WTC11 (cell line): ENCODE data around the gene KRTAP13-1. TPM values are rescaled to one million over a fixed set of nuclear protein-coding genes. Genes with fewer than 3 reads are reported as not detected.
A peak's percentile ranks its signal among the peaks of the same experiment; 100 is the strongest.

ENCODE experiments used
- ATAC-seq: fragments of 200-7000 bp; cut with Tn5 transposase; 2 replicates; pipeline ENCODE4 v1.10.0; 2021; ENCODE audit warnings: mild to moderate bottlenecking, moderate library complexity
- CTCF ChIA-PET: fragments of 300-600 bp; sonication (Branson Sonifier 250); formaldehyde crosslinking; loops from one replicate; lab custom pipeline; 2021; ENCODE audit warnings: antibody characterized with exemption; lab: Charles Lee
- POLR2A ChIA-PET: fragments of 350-600 bp; sonication (Branson Sonifier 250); formaldehyde crosslinking; loops from one replicate; lab custom pipeline; 2021; ENCODE audit warnings: antibody characterized with exemption; lab: Charles Lee
- DNase-seq: peaks from one replicate; pipeline ENCODE4 v3.0.0; 2021; ENCODE audit warnings: low spot score
- H3K27ac Mint-ChIP-seq: 2 replicates; pipeline ENCODE4 v1.8.0; 2021; ENCODE audit warnings: mixed read lengths
- H3K27me3 Mint-ChIP-seq: 2 replicates; pipeline ENCODE4 v1.8.0; 2021; ENCODE audit warnings: low read depth, mild to moderate bottlenecking, moderate library complexity, mixed read lengths
- H3K36me3 Mint-ChIP-seq: 2 replicates; pipeline ENCODE4 v1.8.0; 2021; ENCODE audit warnings: mixed read lengths
- H3K4me1 Mint-ChIP-seq: 2 replicates; pipeline ENCODE4 v1.8.0; 2022; ENCODE audit warnings: mixed read lengths
- H3K4me3 Mint-ChIP-seq: 2 replicates; pipeline ENCODE4 v1.8.0; 2021; ENCODE audit warnings: mild to moderate bottlenecking, moderate library complexity, mixed read lengths
- H3K9me3 Mint-ChIP-seq: 2 replicates; pipeline ENCODE4 v1.8.0; 2021; ENCODE audit warnings: mixed read lengths
- ATF1 ChIP-seq: sonication (generic); formaldehyde crosslinking; IDR thresholded peaks from 2 replicates; pipeline ENCODE4 v1.8.1; 2023; ENCODE audit warnings: mild to moderate bottlenecking, moderate library complexity, missing genetic modification reagents
- CREM ChIP-seq: sonication (generic); formaldehyde crosslinking; IDR thresholded peaks from 2 replicates; pipeline ENCODE4 v1.8.1; 2022; ENCODE audit warnings: mild to moderate bottlenecking, missing genetic modification reagents, moderate library complexity
- ESRRA ChIP-seq: sonication (generic); formaldehyde crosslinking; IDR thresholded peaks from 2 replicates; pipeline ENCODE4 v1.8.1; 2022; ENCODE audit warnings: mild to moderate bottlenecking, missing genetic modification reagents, borderline replicate concordance
- GTF2I ChIP-seq: fragments of 250-450 bp; sonication (Bioruptor Pico); conservative IDR thresholded peaks from 2 replicates; pipeline ENCODE4 v1.4.0; 2021; ENCODE audit warnings: mild to moderate bottlenecking
- KAT7 ChIP-seq: sonication (generic); formaldehyde crosslinking; IDR thresholded peaks from 2 replicates; pipeline ENCODE4 v1.8.1; 2023; ENCODE audit warnings: missing genetic modification reagents, mild to moderate bottlenecking, borderline replicate concordance
- PRRX2 ChIP-seq: fragments of 250-450 bp; sonication (Bioruptor Pico); IDR thresholded peaks from 2 replicates; pipeline ENCODE4 v1.8.0; 2021; ENCODE audit warnings: mild to moderate bottlenecking
- SMAD4 ChIP-seq: sonication (generic); formaldehyde crosslinking; IDR thresholded peaks from 2 replicates; pipeline ENCODE4 v1.8.0; 2022; ENCODE audit warnings: mild to moderate bottlenecking, missing genetic modification reagents
- ZNF416 ChIP-seq: fragments of 250-450 bp; sonication (Bioruptor Pico); IDR thresholded peaks from 2 replicates; pipeline ENCODE4 v1.9.0; 2021; ENCODE audit warnings: mild to moderate bottlenecking, inconsistent platforms
- ZNF423 ChIP-seq: fragments of 250-450 bp; sonication (Bioruptor Pico); IDR thresholded peaks from 2 replicates; pipeline ENCODE4 v2.1.2; 2022; ENCODE audit warnings: mild to moderate bottlenecking, moderate library complexity
- total RNA-seq: library from RNA; stranded (reverse); gene quantifications from 3 replicates; pipeline ENCODE4 v1.2.3, GENCODE V29; 2021
- TF ChIP-seq, protein P1 (sequence below): sonication (generic); formaldehyde crosslinking; IDR thresholded peaks from 2 replicates; pipeline ENCODE4 v1.8.0; 2023; ENCODE audit warnings: mild to moderate bottlenecking, missing genetic modification reagents
- TF ChIP-seq, protein P2 (sequence below): fragments of 250-450 bp; sonication (Bioruptor Pico); IDR thresholded peaks from 2 replicates; pipeline ENCODE4 v1.9.0; 2021; ENCODE audit warnings: moderate library complexity, mild to moderate bottlenecking, inconsistent platforms, borderline replicate concordance
- TF ChIP-seq, protein P3 (sequence below): sonication (generic); formaldehyde crosslinking; IDR thresholded peaks from 2 replicates; pipeline ENCODE4 v1.8.1; 2023; ENCODE audit warnings: mild to moderate bottlenecking, missing genetic modification reagents
- TF ChIP-seq, protein P4 (sequence below): fragments of 250-450 bp; sonication (Bioruptor Pico); IDR thresholded peaks from 2 replicates; pipeline ENCODE4 v2.1.2; 2022; ENCODE audit warnings: mild to moderate bottlenecking, moderate library complexity
- TF ChIP-seq, protein P5 (sequence below): fragments of 200-600 bp; IDR thresholded peaks from 2 replicates; pipeline ENCODE4 v1.8.0; 2022; ENCODE audit warnings: antibody characterized with exemption
- TF ChIP-seq, protein P6 (sequence below): sonication (generic); formaldehyde crosslinking; IDR thresholded peaks from 2 replicates; pipeline ENCODE4 v1.8.1; 2023; ENCODE audit warnings: mild to moderate bottlenecking, missing genetic modification reagents, moderate library complexity
- TF ChIP-seq, protein P7 (sequence below): sonication (generic); formaldehyde crosslinking; IDR thresholded peaks from 2 replicates; pipeline ENCODE4 v1.8.1; 2022; ENCODE audit warnings: missing genetic modification reagents, borderline replicate concordance
- TF ChIP-seq, protein P8 (sequence below): sonication (generic); formaldehyde crosslinking; conservative IDR thresholded peaks from 2 replicates; pipeline ENCODE4 v1.8.1; 2023; ENCODE audit warnings: mild to moderate bottlenecking, low read depth, missing genetic modification reagents, moderate library complexity
- TF ChIP-seq, protein P9 (sequence below): fragments of 250-450 bp; sonication (Bioruptor Pico); IDR thresholded peaks from 2 replicates; pipeline ENCODE4 v1.9.0; 2021; ENCODE audit warnings: mild to moderate bottlenecking
- TF ChIP-seq, protein P10 (sequence below): fragments of 250-450 bp; sonication (Bioruptor Pico); conservative IDR thresholded peaks from 2 replicates; pipeline ENCODE4 v1.9.0; 2021; ENCODE audit warnings: mild to moderate bottlenecking

Gene KRTAP13-1
- total RNA-seq, 1 experiment from 2014 or later = not detected

DNA sequence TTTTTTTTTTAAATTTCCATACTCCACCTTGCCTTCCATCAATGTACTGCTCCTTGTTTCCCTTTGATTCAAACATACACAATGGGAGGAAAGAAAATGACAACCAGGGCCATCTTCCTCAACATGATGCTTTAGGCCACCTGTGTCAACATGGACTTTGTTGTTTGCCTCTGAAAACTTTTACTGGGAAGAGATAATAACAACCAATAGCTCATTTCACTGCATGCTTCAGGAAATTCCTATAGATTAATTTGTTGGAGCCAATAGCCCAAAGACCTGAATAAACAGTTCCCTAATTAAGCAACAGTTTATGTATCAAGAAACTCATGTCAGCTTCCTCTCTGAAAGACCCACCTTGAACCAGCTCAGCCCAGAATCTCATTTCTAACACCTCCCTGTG lies 47.4 kb downstream of the KRTAP13-1 start (continued):
- TF ChIP-seq, protein P1, sequence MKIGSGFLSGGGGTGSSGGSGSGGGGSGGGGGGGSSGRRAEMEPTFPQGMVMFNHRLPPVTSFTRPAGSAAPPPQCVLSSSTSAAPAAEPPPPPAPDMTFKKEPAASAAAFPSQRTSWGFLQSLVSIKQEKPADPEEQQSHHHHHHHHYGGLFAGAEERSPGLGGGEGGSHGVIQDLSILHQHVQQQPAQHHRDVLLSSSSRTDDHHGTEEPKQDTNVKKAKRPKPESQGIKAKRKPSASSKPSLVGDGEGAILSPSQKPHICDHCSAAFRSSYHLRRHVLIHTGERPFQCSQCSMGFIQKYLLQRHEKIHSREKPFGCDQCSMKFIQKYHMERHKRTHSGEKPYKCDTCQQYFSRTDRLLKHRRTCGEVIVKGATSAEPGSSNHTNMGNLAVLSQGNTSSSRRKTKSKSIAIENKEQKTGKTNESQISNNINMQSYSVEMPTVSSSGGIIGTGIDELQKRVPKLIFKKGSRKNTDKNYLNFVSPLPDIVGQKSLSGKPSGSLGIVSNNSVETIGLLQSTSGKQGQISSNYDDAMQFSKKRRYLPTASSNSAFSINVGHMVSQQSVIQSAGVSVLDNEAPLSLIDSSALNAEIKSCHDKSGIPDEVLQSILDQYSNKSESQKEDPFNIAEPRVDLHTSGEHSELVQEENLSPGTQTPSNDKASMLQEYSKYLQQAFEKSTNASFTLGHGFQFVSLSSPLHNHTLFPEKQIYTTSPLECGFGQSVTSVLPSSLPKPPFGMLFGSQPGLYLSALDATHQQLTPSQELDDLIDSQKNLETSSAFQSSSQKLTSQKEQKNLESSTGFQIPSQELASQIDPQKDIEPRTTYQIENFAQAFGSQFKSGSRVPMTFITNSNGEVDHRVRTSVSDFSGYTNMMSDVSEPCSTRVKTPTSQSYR (CRISPR knock-in tag) = no peak
- TF ChIP-seq CREM (CRISPR knock-in tag) = no peak

DNA sequence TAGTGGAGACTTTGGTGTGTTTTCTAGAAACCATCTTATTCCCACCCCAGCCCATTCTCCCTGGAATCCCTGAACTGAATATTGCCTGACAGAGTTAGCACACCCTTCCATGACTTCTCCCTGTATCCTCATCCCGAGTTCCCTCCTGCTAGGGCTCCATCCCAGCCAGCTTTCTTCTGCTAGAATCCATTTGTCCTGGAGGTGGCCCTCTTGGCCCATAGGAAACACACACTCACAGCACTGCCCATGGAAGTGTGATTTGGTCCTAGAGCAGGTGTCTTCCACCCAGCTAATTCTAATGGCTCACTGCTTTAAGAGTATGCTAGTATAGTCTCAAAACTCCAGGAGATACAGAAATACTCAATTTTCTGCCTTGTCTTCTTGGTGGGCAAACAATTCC lies 48.4 kb downstream of the KRTAP13-1 start:
- ATAC-seq (peak; percentile 95), DNase-seq (peak; percentile 31)
- no peaks in the 10 kb centered on the region for H3K27me3 Mint-ChIP-seq
- peaks cover 29% of the 10 kb centered on the region for H3K4me1 Mint-ChIP-seq
- no peaks in the 10 kb centered on the region for H3K36me3 Mint-ChIP-seq
- ChIA-PET POLR2A (no interaction called here), CTCF (interaction anchor here (0.6 to 3.3 kb wide), 9 partner anchors 11 to 642 kb away, joined by 3 to 19 read pairs (median 6); no protein-coding TSS in a partner anchor)
- no peaks in the 10 kb centered on the region for H3K9me3 Mint-ChIP-seq
- no peak overlapping the region for H3K4me3 Mint-ChIP-seq
- H3K27ac Mint-ChIP-seq = no peak overlapping the region
- TF ChIP-seq, protein P2, sequence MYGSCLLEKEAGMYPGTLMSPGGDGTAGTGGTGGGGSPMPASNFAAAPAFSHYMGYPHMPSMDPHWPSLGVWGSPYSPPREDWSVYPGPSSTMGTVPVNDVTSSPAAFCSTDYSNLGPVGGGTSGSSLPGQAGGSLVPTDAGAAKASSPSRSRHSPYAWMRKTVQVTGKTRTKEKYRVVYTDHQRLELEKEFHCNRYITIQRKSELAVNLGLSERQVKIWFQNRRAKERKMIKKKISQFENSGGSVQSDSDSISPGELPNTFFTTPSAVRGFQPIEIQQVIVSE (CRISPR knock-in tag) = no peak
- TF ChIP-seq, protein P3, sequence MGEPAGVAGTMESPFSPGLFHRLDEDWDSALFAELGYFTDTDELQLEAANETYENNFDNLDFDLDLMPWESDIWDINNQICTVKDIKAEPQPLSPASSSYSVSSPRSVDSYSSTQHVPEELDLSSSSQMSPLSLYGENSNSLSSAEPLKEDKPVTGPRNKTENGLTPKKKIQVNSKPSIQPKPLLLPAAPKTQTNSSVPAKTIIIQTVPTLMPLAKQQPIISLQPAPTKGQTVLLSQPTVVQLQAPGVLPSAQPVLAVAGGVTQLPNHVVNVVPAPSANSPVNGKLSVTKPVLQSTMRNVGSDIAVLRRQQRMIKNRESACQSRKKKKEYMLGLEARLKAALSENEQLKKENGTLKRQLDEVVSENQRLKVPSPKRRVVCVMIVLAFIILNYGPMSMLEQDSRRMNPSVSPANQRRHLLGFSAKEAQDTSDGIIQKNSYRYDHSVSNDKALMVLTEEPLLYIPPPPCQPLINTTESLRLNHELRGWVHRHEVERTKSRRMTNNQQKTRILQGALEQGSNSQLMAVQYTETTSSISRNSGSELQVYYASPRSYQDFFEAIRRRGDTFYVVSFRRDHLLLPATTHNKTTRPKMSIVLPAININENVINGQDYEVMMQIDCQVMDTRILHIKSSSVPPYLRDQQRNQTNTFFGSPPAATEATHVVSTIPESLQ (CRISPR knock-in tag) = no peak
- TF ChIP-seq, protein P4, sequence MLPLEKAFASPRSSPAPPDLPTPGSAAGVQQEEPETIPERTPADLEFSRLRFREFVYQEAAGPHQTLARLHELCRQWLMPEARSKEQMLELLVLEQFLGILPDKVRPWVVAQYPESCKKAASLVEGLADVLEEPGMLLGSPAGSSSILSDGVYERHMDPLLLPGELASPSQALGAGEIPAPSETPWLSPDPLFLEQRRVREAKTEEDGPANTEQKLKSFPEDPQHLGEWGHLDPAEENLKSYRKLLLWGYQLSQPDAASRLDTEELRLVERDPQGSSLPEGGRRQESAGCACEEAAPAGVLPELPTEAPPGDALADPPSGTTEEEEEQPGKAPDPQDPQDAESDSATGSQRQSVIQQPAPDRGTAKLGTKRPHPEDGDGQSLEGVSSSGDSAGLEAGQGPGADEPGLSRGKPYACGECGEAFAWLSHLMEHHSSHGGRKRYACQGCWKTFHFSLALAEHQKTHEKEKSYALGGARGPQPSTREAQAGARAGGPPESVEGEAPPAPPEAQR = no peak
- TF ChIP-seq PRRX2 (CRISPR knock-in tag) (no peak), ATF1 (CRISPR knock-in tag) (no peak), ESRRA (CRISPR knock-in tag) (no peak), KAT7 (CRISPR knock-in tag) (no peak), SMAD4 (no peak), ZNF423 (CRISPR knock-in tag) (no peak), GTF2I (CRISPR knock-in tag) (no peak), ZNF416 (no peak)
- TF ChIP-seq, protein P5, sequence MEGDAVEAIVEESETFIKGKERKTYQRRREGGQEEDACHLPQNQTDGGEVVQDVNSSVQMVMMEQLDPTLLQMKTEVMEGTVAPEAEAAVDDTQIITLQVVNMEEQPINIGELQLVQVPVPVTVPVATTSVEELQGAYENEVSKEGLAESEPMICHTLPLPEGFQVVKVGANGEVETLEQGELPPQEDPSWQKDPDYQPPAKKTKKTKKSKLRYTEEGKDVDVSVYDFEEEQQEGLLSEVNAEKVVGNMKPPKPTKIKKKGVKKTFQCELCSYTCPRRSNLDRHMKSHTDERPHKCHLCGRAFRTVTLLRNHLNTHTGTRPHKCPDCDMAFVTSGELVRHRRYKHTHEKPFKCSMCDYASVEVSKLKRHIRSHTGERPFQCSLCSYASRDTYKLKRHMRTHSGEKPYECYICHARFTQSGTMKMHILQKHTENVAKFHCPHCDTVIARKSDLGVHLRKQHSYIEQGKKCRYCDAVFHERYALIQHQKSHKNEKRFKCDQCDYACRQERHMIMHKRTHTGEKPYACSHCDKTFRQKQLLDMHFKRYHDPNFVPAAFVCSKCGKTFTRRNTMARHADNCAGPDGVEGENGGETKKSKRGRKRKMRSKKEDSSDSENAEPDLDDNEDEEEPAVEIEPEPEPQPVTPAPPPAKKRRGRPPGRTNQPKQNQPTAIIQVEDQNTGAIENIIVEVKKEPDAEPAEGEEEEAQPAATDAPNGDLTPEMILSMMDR = no peak
- TF ChIP-seq, protein P6, sequence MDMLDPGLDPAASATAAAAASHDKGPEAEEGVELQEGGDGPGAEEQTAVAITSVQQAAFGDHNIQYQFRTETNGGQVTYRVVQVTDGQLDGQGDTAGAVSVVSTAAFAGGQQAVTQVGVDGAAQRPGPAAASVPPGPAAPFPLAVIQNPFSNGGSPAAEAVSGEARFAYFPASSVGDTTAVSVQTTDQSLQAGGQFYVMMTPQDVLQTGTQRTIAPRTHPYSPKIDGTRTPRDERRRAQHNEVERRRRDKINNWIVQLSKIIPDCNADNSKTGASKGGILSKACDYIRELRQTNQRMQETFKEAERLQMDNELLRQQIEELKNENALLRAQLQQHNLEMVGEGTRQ = no peak
- TF ChIP-seq, protein P7, sequence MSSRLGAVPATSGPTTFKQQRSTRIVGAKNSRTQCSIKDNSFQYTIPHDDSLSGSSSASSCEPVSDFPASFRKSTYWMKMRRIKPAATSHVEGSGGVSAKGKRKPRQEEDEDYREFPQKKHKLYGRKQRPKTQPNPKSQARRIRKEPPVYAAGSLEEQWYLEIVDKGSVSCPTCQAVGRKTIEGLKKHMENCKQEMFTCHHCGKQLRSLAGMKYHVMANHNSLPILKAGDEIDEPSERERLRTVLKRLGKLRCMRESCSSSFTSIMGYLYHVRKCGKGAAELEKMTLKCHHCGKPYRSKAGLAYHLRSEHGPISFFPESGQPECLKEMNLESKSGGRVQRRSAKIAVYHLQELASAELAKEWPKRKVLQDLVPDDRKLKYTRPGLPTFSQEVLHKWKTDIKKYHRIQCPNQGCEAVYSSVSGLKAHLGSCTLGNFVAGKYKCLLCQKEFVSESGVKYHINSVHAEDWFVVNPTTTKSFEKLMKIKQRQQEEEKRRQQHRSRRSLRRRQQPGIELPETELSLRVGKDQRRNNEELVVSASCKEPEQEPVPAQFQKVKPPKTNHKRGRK (CRISPR knock-in tag) = no peak
- TF ChIP-seq, protein P8, sequence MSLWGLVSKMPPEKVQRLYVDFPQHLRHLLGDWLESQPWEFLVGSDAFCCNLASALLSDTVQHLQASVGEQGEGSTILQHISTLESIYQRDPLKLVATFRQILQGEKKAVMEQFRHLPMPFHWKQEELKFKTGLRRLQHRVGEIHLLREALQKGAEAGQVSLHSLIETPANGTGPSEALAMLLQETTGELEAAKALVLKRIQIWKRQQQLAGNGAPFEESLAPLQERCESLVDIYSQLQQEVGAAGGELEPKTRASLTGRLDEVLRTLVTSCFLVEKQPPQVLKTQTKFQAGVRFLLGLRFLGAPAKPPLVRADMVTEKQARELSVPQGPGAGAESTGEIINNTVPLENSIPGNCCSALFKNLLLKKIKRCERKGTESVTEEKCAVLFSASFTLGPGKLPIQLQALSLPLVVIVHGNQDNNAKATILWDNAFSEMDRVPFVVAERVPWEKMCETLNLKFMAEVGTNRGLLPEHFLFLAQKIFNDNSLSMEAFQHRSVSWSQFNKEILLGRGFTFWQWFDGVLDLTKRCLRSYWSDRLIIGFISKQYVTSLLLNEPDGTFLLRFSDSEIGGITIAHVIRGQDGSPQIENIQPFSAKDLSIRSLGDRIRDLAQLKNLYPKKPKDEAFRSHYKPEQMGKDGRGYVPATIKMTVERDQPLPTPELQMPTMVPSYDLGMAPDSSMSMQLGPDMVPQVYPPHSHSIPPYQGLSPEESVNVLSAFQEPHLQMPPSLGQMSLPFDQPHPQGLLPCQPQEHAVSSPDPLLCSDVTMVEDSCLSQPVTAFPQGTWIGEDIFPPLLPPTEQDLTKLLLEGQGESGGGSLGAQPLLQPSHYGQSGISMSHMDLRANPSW (CRISPR knock-in tag) = no peak
- TF ChIP-seq, protein P9, sequence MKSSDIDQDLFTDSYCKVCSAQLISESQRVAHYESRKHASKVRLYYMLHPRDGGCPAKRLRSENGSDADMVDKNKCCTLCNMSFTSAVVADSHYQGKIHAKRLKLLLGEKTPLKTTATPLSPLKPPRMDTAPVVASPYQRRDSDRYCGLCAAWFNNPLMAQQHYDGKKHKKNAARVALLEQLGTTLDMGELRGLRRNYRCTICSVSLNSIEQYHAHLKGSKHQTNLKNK (CRISPR knock-in tag) = no peak
- TF ChIP-seq, protein P10, sequence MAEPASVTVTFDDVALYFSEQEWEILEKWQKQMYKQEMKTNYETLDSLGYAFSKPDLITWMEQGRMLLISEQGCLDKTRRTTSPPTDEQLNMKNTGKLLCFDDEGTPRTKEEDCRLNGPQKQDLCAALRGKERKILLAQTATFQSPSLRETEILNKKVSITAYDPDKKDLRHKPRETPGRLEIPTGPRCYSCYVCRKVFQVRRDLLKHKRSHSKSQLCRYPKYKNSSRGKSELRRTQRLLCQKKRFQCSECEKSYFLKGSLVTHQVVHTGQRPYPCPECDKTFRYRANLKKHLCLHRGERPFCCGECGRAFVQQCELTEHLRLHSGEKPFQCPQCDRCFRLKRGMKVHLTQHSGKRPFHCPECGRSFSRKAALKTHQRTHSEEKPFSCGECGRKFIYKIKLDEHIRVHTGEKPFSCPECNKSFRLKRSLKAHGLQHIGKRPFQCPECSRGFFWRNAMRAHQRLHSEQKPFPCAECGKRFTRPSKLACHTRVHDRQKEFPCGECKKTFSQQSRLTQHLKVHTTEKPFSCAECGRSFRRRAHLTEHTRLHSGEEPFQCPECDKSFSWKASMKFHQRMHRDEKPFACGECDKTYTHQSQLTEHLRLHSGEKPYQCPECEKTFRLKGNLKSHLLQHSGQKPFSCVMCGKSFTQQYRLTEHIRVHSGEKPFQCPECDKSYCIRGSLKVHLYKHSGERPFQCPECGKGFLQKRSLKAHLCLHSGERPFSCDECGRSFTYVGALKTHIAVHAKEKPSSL = no peak
